Left forelimb (tissue), 1 donor: ENCODE data around the gene MYH7.
"Not testable (repeated sequence)": the region's sequence is repeated elsewhere in the genome, so short reads cannot be mapped to it uniquely, and the experiment has no call there.

ENCODE experiments used
- DNase-seq: peaks from one replicate; pipeline ENCODE4 v3.0.0-alpha.2; 2018; ENCODE audit warnings: low spot score

MYH7 gene

DNA sequence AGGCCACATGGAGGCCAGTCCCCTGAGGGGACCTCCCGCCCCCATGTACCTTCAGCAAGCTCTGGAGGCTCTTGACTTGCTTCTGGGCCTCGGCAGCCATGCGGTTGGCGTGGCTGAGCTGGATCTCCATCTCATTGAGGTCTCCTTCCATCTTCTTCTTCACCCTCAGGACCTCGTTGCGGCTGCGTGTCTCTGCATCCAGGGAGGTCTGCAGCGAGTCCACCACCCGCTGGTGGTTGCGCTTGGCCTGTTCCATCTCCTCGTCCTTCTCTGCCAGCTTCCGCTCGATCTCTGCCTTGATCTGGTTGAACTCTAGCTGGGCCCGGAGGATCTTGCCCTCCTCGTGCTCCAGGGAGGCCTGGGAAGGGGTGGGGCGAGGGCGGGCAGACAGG lies 49.2 kb downstream of the MYH7 start:
- not testable (repeated sequence) for DNase-seq

- DNase-seq: no peak
Observed at GRCh38 chr14:23385642-23386265, 49.7 kb downstream of the MYH7 start.

GRCh38 chr14:23385244-23385641 lies 50.2 kb downstream of the MYH7 start:
- DNase-seq: no peak

DNA sequence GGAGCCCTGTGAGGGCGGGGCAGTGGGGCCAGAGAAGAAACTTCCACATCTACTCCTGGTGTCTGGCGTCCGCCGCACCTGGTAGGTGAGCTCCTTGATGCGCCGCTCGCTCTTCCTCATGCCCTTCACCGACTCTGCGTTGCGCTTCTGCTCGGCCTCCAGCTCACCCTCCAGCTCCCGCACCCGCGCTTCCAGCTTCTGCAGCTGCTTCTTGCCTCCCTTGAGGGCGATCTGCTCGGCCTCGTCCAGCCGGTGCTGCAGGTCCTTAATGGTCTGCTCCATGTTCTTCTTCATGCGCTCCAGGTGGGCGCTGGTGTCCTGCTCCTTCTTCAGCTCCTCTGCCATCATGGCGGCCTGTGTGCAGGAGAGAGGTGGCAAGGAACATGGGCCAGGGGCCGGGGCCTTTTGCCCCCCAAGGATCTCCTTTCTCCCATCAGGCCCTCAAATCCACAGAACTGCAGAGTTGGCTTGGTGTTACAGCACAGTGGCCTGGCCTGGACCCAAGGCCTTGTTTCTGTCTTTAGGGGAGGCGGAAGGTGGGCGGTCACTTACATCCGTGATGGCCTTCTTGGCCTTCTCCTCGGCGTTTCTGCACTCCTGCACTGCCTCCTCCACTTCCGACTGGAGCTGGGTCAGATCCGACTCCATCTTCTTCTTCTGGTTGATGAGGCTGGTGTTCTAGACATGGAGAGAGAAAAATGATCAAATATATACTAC lies 50.9 kb downstream of the MYH7 start:
- DNase-seq: no peak

DNA sequence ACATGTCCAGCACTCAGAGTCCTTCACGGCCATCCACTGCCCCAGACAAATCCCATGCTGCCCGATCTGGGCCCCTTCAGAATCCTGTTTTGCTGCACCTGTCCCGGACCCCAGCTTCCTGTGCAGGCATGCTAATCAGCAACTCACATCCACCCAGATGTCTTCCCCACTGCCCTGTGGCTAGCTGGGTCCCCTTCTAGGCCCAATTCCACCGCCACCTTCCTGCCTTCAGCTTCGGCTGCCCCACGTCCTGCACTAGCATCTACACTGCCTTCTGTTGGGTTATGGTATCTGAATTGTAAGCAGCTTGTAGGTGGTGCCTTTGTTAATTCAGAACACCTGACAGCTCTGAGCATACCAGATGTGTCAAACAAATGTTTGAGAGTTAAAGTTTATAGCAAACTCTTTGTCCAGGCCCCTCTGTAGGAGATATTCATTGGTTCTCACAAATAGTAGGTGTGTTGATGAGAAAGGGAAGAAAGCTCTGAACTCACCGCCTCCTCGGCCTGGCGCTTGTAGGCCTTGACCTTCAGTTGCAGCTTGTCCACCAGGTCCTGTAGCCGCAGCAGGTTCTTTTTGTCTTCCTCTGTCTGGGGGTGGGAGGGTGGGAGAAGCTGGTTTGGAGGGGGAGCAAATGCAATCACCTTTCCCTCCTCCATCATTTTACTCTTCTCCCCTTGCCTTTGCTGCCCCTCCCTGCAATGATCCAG lies 52.6 kb downstream of the MYH7 start:
- no peak for DNase-seq

DNA sequence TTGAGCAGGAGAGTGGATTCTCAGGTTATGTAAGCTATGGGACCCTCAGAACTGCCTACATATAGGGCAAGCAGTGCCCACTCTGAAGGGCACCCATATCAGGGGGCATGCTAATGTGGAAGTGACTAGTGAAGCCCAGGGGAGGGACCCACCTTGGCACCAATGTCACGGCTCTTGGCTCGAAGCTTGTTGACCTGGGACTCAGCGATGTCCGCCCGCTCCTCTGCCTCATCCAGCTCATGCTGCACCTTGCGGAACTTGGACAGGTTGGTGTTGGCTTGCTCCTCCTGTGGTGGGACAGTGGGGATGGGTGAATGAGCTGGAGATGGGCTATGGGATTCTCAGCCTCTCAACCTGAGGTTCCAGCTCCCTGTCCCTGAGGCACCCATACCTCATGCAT lies 53.2 kb downstream of the MYH7 start:
- DNase-seq: no peak

DNA sequence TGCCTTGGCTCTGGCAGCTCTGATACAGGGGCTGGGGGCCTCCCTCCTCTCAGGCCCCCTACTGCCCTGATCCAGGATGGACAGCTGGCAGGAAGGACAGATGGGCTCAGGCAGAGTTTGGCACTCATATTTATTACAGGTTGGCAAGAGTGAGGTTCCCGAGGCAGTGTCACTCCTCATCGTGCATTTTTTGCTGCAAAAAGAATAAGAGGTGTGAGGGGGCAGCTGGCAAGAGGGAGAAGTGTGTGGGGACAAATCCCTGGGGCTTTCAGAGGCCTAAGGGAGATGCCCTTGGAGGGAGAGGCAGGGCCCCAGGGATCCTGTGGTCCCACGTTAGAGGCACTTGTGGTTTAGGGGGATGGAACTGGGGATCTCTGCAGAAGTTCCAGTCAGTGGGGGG lies 53.6 kb downstream of the MYH7 start:
- DNase-seq: no peak

GRCh38 chr14:23380976-23381375 lies 54.5 kb downstream of the MYH7 start:
- no peak for DNase-seq

DNA sequence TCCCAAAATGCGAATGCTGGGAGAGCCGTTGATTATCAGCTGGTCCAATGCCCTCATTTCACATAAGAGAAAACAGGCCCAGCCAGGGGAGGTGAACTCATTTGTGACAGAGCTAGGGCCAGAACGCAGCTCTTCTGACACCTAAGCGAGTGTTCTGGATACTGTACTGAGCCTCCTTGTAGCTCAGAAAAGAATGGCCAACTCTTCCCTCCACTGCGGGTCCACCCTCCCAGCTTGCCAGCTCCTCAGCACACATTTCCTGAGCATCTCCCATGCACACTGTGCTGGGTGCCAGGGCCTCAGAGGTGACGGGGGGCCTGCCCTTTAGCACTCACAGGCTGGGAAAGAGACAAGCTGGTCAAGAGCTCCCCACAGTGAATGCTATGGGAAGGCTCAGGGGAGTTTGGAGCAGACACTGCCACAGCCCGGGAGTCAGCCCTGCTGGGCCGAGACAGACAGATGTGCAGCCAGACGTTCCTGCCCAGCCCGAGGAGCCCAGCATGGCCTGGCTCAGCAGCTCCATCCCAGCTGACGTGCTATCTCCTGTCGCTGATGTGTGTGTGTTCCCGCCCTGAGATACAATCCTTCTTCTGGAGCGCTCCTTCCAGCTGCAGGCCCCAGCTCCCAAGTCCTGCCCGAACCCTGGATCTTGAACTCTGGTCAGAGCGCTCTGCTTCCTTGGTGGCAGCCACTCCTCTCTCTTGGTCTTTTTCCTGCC lies 55.1 kb downstream of the MYH7 start:
- DNase-seq: no peak

DNA sequence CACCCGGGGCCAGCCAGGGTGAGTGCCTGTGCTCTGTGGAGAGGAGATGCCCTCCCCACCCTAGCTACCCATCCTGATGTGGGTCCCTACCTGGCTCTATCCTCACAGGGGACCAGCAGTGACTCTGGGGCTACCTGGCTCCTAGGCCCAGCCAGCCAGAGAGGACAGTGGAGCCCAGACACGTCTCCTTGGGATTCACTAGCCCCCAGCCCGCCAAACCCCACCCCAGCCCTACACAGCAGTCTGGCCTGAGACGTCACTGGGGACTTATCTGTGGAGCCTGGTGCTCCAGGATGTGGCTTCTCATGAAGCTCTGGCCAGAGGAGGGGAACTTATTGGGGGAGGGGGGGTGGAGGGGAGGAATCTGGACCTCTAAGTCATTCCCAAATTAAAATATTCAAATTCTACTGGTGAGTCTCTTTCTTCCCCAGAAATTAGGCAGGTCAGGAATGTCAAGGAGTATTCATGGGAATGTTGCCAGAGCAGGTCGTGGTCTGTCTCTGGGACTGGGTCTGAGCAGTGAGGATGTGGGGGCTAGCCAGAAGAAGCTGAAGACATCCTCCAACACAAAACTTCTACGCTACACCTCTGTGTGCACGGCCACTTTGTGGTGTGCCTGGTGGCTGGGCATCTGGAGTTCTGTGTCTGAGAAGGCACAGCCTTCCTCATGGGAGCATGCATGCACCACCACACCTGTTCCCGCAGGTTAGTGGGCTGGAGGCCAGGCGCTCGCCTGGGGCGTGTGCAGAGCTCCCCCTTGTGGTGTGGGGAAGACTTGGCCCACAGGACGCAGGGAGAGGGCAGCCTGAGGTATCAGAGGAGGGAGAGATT lies 55.9 kb downstream of the MYH7 start:
- DNase-seq: no peak

DNA sequence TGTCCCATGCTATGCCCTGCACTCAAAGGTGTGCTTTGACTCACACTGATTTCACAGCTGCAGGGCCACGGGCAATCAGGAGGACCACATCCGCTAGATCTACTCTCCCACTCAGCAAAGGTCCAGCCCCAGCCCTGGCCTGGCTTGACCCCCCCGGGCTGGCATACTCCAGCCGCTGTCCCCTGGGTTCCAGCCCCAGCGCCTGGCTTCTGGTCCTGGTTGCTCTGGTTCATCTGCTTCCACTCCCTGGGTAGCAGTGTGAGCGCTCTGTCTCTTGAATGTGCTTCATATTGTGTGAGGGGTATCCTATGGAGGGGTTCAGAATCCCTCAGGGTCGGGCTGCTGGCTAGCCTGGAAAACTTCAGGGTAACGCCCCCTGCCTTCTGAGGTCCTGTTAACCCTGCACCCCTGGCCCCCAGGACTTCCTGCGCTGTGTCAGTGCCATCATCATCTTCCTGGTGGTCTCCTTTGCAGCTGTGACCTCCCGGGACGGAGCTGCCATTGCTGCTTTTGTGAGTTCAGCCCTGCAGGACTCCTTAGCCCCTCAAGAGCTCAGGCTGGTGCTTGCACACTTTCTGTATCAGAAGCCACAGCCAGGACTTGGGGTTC lies 56.7 kb downstream of the MYH7 start:
- DNase-seq: no peak

GRCh38 chr14:23377573-23378563 lies 57.6 kb downstream of the MYH7 start:
- no peak for DNase-seq

DNA sequence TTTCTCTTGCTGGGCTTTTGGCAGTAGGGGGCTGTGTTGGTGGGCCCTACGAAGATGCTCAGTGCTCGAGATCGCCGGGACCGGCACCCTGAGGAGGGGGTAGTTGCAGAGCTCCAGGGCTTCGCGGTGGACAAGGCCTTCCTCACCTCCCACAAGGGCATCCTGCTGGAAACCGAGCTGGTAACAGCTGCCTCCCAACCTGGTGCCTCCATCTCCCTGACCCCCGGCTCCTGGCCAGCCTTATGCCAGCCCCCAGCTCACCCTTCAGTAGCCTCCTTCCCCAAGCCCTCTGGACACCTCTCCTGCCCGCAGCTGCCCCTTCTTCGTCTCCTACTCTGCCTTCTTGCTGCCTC lies 58.3 kb downstream of the MYH7 start:
- DNase-seq: no peak

- DNase-seq: no peak
Observed at GRCh38 chr14:23376482-23377197, 58.8 kb downstream of the MYH7 start, which contains the start of gene CMTM5. TSS of gene CMTM5 (plus strand) at chr14:23377046. CDS start at chr14:23377252, 206 bp downstream.

DNA sequence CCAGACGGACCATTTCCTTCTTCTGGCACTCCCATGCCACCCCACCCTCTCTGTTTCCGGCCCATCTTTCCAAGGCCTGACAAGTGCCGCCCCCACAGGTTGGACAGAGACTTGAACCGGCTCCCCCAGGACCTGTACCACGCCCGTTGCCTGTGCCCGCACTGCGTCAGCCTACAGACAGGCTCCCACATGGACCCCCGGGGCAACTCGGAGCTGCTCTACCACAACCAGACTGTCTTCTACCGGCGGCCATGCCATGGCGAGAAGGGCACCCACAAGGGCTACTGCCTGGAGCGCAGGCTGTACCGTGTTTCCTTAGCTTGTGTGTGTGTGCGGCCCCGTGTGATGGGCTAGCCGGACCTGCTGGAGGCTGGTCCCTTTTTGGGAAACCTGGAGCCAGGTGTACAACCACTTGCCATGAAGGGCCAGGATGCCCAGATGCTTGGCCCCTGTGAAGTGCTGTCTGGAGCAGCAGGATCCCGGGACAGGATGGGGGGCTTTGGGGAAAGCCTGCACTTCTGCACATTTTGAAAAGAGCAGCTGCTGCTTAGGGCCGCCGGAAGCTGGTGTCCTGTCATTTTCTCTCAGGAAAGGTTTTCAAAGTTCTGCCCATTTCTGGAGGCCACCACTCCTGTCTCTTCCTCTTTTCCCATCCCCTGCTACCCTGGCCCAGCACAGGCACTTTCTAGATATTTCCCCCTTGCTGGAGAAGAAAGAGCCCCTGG lies 59.8 kb downstream of the MYH7 start:
- no peak for DNase-seq

GRCh38 chr14:23373041-23373440 lies 62.4 kb downstream of the MYH7 start:
- no peak for DNase-seq

GRCh38 chr14:23372509-23372908 lies 63.0 kb downstream of the MYH7 start, which contains the start of gene IL25:
TSS of gene IL25 (plus strand) at chr14:23372809.
- DNase-seq: no peak

- no peak for DNase-seq
Observed at GRCh38 chr14:23371865-23372264, 63.6 kb downstream of the MYH7 start.

DNA sequence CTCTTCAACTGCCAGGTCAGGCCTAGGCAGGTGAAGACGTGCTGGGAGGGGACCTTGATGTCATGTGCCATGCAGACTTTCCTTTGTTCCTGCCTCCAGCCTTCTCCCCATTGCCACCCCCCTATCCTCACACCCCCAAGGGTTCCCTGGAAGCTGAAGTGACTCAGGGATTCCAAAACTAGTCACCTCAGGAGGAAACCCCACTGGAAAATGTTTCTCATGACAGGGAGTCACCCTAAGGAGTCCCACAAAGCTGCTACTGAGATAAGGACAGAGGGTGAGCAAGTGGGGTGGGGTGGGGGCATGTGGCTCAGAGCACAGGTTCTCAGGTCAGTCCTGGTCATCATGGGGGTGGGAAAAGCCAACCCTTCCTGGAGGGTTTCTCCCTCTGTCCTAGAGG lies 65.2 kb downstream of the MYH7 start:
- no peak for DNase-seq
